ENCODE measurements around the gene LIPC.

Gene LIPC

DNA sequence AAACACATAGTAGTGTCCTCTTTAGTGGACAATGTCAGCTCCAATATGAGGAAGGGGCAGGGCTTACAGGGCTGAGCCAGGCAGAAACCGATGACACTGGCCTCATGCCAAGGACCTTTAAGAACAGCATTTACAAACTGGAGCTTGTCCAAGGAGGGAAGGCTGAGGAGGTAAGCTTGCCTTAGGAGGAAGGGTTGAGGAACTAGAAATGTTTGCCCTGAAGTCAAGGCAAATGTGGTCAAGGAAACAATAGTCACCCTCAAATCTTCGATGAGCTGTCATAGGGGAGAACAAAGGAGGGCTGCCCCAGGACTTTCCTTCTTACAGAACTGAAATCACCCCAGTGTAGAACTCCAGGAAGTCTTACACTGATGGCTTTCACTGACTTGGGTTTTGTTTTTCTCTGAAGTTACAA, 136.4 kb downstream of the LIPC start:
- peak; percentile 62 for DNase-seq (ENCODE audit: low read depth)
- no peak for TF ChIP-seq MAX (IDR thresholded peaks at IDR 0.05; ENCODE audit: low read depth, low read length)
- no peak for TF ChIP-seq POLR2A (IDR thresholded peaks at IDR 0.05; ENCODE audit: extremely low read depth, insufficient read length)
- TF ChIP-seq CTCF (IDR thresholded peaks at IDR 0.05; ENCODE audit: low read depth, low read length): no peak
- TF ChIP-seq MYC (IDR thresholded peaks at IDR 0.05; ENCODE audit: low read depth, low read length): no peak
- H3K4me3 ChIP-seq (ENCODE audit: low read depth, low read length): no peak overlapping the region

DNA sequence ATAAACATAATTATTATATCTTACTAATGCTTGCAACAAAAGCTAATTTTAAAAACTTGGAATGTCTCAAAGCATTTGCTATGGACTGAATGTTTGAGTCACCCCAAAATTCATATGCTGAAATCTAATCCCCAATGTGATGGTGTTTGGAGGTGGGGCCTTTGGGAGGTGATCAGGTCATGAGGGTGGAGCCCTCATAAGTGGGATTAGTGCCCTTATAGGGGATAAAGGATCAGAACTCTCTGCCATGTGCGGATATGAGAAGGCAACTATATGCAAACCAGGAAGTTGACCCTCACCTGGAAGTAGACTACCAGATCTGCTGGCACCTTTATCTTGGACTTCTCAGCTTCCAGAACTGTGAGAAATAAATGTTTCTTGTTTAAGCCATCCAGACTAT, 137.7 kb downstream of the LIPC start:
- no peak for DNase-seq (ENCODE audit: low read depth)
- no peak overlapping the region for H3K4me3 ChIP-seq (ENCODE audit: low read depth, low read length)
- TF ChIP-seq MAX (IDR thresholded peaks at IDR 0.05; ENCODE audit: low read depth, low read length) (no peak), MYC (IDR thresholded peaks at IDR 0.05; ENCODE audit: low read depth, low read length) (no peak), CTCF (IDR thresholded peaks at IDR 0.05; ENCODE audit: low read depth, low read length) (no peak), POLR2A (IDR thresholded peaks at IDR 0.05; ENCODE audit: extremely low read depth, insufficient read length) (no peak)

- DNase-seq (ENCODE audit: low read depth): no peak
- TF ChIP-seq CTCF (IDR thresholded peaks at IDR 0.05; ENCODE audit: low read depth, low read length) (no peak), POLR2A (IDR thresholded peaks at IDR 0.05; ENCODE audit: extremely low read depth, insufficient read length) (no peak), MAX (IDR thresholded peaks at IDR 0.05; ENCODE audit: low read depth, low read length) (no peak)
- no peak overlapping the region for H3K4me3 ChIP-seq (ENCODE audit: low read depth, low read length)
Observed at GRCh38 chr15:58571491-58571890, 139.7 kb downstream of the LIPC start.

DNA sequence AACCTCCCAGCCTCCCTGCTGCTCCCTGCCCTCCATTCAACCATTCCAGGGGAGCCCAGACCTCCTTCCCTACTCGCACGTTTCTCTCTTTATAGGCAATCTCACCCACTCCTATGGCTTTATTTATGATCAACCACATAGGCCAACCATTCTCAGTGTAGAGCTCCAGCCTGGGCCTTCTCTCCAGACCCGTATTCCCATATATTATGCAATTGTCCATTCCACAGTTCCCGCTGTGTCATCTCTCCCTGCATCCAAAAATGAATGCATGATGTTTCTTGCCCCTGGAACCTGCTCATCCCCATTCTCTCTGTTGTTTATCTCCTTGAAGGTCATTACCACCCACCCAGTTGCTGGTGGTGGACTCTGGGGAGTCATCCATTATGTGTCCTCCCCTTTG, 140.7 kb downstream of the LIPC start:
- TF ChIP-seq MYC (IDR thresholded peaks at IDR 0.05; ENCODE audit: low read depth, low read length): no peak
- no peak for TF ChIP-seq CTCF (IDR thresholded peaks at IDR 0.05; ENCODE audit: low read depth, low read length)
- no peak for TF ChIP-seq MAX (IDR thresholded peaks at IDR 0.05; ENCODE audit: low read depth, low read length)
- TF ChIP-seq POLR2A (IDR thresholded peaks at IDR 0.05; ENCODE audit: extremely low read depth, insufficient read length): no peak
- no peak for DNase-seq (ENCODE audit: low read depth)
- H3K4me3 ChIP-seq (ENCODE audit: low read depth, low read length): no peak overlapping the region

- H3K4me3 ChIP-seq (ENCODE audit: low read depth, low read length): no peak overlapping the region
- DNase-seq (ENCODE audit: low read depth): no peak
- no peak for TF ChIP-seq MYC (IDR thresholded peaks at IDR 0.05; ENCODE audit: low read depth, low read length)
- no peak for TF ChIP-seq POLR2A (IDR thresholded peaks at IDR 0.05; ENCODE audit: extremely low read depth, insufficient read length)
Observed at GRCh38 chr15:58573270-58573669, 141.5 kb downstream of the LIPC start.

GRCh38 chr15:58574631-58575030, 142.8 kb downstream of the LIPC start:
- no peak overlapping the region for H3K4me3 ChIP-seq (ENCODE audit: low read depth, low read length)
- TF ChIP-seq MAX (IDR thresholded peaks at IDR 0.05; ENCODE audit: low read depth, low read length) (no peak), MYC (IDR thresholded peaks at IDR 0.05; ENCODE audit: low read depth, low read length) (no peak), POLR2A (IDR thresholded peaks at IDR 0.05; ENCODE audit: extremely low read depth, insufficient read length) (no peak), CTCF (IDR thresholded peaks at IDR 0.05; ENCODE audit: low read depth, low read length) (no peak)
- DNase-seq (ENCODE audit: low read depth): no peak
